Spleen (tissue), 11 donors: ENCODE data around the gene STK36. TPM values are rescaled to one million over a fixed set of nuclear protein-coding genes. Genes with fewer than 3 reads are reported as not detected.

Experiments
- DNase-seq: peaks from one replicate; pipeline ENCODE4 v3.0.0-alpha.2; 2020
- H3K27ac ChIP-seq, 8 donors: fragments of 200-600 bp; sonication (generic) in 7 of 8; 1 replicate in 4 of 8; 2 replicates in 4 of 8; pipeline versions ENCODE4 v1.5.0 to v1.8.0; 2016 to 2021; ENCODE audit warnings: inconsistent platforms in 4 of 8, mild to moderate bottlenecking in 4 of 8, moderate library complexity in 1 of 8
- H3K27me3 ChIP-seq, 7 donors: fragments of 200-600 bp; sonication (generic) in 6 of 7; replicated peaks in 1 of 7; 1 replicate in 4 of 7; 2 replicates in 3 of 7; pipeline versions ENCODE4 v1.5.0 to v1.8.0; 2016 to 2021; ENCODE audit warnings: inconsistent platforms in 3 of 7, mild to moderate bottlenecking in 1 of 7
- H3K36me3 ChIP-seq, 6 donors: fragments of 200-600 bp; sonication (generic) in 5 of 6; 1 replicate in 4 of 6; 2 replicates in 2 of 6; pipeline versions ENCODE4 v1.5.0 to v1.8.0; 2016 to 2021; ENCODE audit warnings: inconsistent platforms in 2 of 6
- H3K4me1 ChIP-seq, 6 donors: fragments of 200-600 bp; sonication (generic) in 5 of 6; 1 replicate in 3 of 6; 2 replicates in 3 of 6; pipeline versions ENCODE4 v1.5.0 to v1.8.0; 2016 to 2021; ENCODE audit warnings: inconsistent platforms in 3 of 6
- H3K4me3 ChIP-seq, 8 donors: fragments of 200-600 bp; sonication (generic) in 7 of 8; 1 replicate in 4 of 8; 2 replicates in 4 of 8; pipeline versions ENCODE4 v1.5.0 to v1.8.0; 2016 to 2021; ENCODE audit warnings: inconsistent platforms in 4 of 8, mild to moderate bottlenecking in 4 of 8, moderate library complexity in 2 of 8
- H3K9me3 ChIP-seq, 8 donors: fragments of 200-600 bp; sonication (generic) in 7 of 8; 1 replicate in 4 of 8; 2 replicates in 4 of 8; pipeline versions ENCODE4 v1.5.0 to v1.8.0; 2016 to 2021; ENCODE audit warnings: inconsistent platforms in 4 of 8
- CTCF ChIP-seq, 11 experiments: fragments of 200-600 bp in 7 of 11; fragments of 450-650 bp in 4 of 11; sonication (generic) in 4 of 11; IDR thresholded peaks in 8 of 11; conservative IDR thresholded peaks in 3 of 11; 1 replicate in 7 of 11; 2 replicates in 4 of 11; pipeline versions ENCODE4 v1.4.0 to v1.8.0; 2016 to 2021; ENCODE audit warnings: antibody characterized with exemption in 11 of 11, inconsistent platforms in 4 of 11, mild to moderate bottlenecking in 1 of 11
- POLR2A ChIP-seq, 3 donors: fragments of 450-650 bp; IDR thresholded peaks; one replicate each; pipeline ENCODE4 v1.5.1; 2017; ENCODE audit warnings: antibody characterized with exemption in 3 of 3, mild to moderate bottlenecking in 1 of 3
- POLR2AphosphoS5 ChIP-seq, 3 donors: sonication (generic); formaldehyde crosslinking; IDR thresholded peaks; one replicate each; pipeline ENCODE4 v1.5.1; 2017; ENCODE audit warnings: antibody characterized with exemption in 3 of 3
- WGBS, 5 donors: extraction: QIAGEN DNeasy Blood & Tissue Kit in 3 of 5; methylation state at CpG; one replicate each; pipeline versions ENCODE4 v1.1.5 to v1.1.7; 2013 to 2018; 5-methylcytosine and 5-hydroxymethylcytosine counted together
- intact Hi-C: fragments of 100-400 bp; cut with DNase I; formaldehyde crosslinking; loops from one replicate; pipeline ENCODE4 v1.15.0; 2023; ENCODE audit warnings: low total_unique reads
- polyA plus RNA-seq, 3 donors: library from polyadenylated mRNA; stranded (reverse); fragments of 200-250 nt; gene quantifications; one replicate each; pipeline ENCODE4 v1.2.1, GENCODE V29; 2013
- total RNA-seq, 7 donors: library from RNA; depleted of rRNA in 3 of 7; stranded (reverse); fragments of >200 nt in 3 of 7; fragmentation: NEBNext Ultra II Directional in 4 of 7; extraction: Animal tissue kit (Norgen Biotek cat#: 25700) in 4 of 7; gene quantifications; one replicate each; pipeline versions ENCODE4 v1.1.0 to v1.2.1, GENCODE V29; 2016 to 2021
- donor health status: healthy with polysubstance abuse.
- donor health status: DM: no; HTN: no; CAD: no; lungs with moderate emphysema.
- donor health status: DM: no; HTN: no; CAD: no.
- donor health status: Bipolar disorder and iron deficiency.
- donor health status: healthy.
- donor health status: DM: no; HTN: no; CAD: no.
- donor health status: DM: yes; HTN: yes; CAD: no.

The STK36 gene
- total and polyA plus RNA-seq, 10 donors = 10.7 to 46.8 (median 22.9) TPM

- DNase-seq = no peak
- Histone ChIP-seq H3K27ac (no peak overlapping the region), H3K27me3 (no peaks in the 10 kb centered on the region), H3K36me3 (no peaks in the 10 kb centered on the region), H3K9me3 (no peaks in the 10 kb centered on the region), H3K4me3 (no peak overlapping the region), H3K4me1 (peaks cover 0 to 10% (median 4%) of the 10 kb centered on the region in 6 donors)
- intact Hi-C loops = no loop called here
- TF ChIP-seq CTCF (IDR thresholded peaks at IDR 0.05 in 8 of 11, conservative IDR thresholded peaks at IDR 0.05 in 3 of 11) (no peak), POLR2A (IDR thresholded peaks at IDR 0.05) (no peak), POLR2AphosphoS5 (IDR thresholded peaks at IDR 0.05) (no peak)
- WGBS, 5 donors = 83 to 92% (median 88%) methylated on average over 4 of the region's 4 CpGs
These were observed 45.5 kb upstream of the STK36 start for GRCh38 chr2:218626369-218626768.

GRCh38 chr2:218627939-218628338 lies 43.9 kb upstream of the STK36 start:
- no peak overlapping the region for H3K4me3 ChIP-seq
- no peaks in the 10 kb centered on the region for H3K27me3 ChIP-seq
- intact Hi-C loops = no loop called here
- no peak overlapping the region for H3K27ac ChIP-seq
- no peak for TF ChIP-seq POLR2AphosphoS5 (IDR thresholded peaks at IDR 0.05)
- no peak for TF ChIP-seq POLR2A (IDR thresholded peaks at IDR 0.05)
- TF ChIP-seq CTCF (IDR thresholded peaks at IDR 0.05 in 8 of 11, conservative IDR thresholded peaks at IDR 0.05 in 3 of 11) = no peak
- WGBS, 5 donors = 87 to 99% (median 95%) methylated on average over 3 to 4 of the region's 4 CpGs
- H3K36me3 ChIP-seq = peaks cover 0 to 2% (median 0%) of the 10 kb centered on the region in 6 donors
- peaks cover 0 to 4% (median 2%) of the 10 kb centered on the region in 6 donors for H3K4me1 ChIP-seq
- H3K9me3 ChIP-seq = no peaks in the 10 kb centered on the region
- no peak for DNase-seq

GRCh38 chr2:218631837-218632236 lies 40.0 kb upstream of the STK36 start:
- TF ChIP-seq POLR2A (IDR thresholded peaks at IDR 0.05) (no peak), CTCF (IDR thresholded peaks at IDR 0.05 in 8 of 11, conservative IDR thresholded peaks at IDR 0.05 in 3 of 11) (no peak), POLR2AphosphoS5 (IDR thresholded peaks at IDR 0.05) (no peak)
- Histone ChIP-seq H3K9me3 (no peaks in the 10 kb centered on the region), H3K27me3 (no peaks in the 10 kb centered on the region), H3K4me1 (no peaks in the 10 kb centered on the region), H3K36me3 (peaks cover 0 to 41% (median 35%) of the 10 kb centered on the region in 6 donors), H3K4me3 (no peak overlapping the region), H3K27ac (no peak overlapping the region)
- WGBS, 5 donors = 64 to 82% (median 70%) methylated on average over 4 of the region's 4 CpGs
- no peak for DNase-seq
- intact Hi-C loops = no loop called here

GRCh38 chr2:218635719-218636118 lies 36.2 kb upstream of the STK36 start:
- H3K27me3 ChIP-seq = no peaks in the 10 kb centered on the region
- WGBS, 5 donors = 95 to 98% (median 97%) methylated on average over 5 of the region's 5 CpGs
- peaks cover 4 to 80% (median 72%) of the 10 kb centered on the region in 6 donors for H3K36me3 ChIP-seq
- no peaks in the 10 kb centered on the region for H3K4me1 ChIP-seq
- TF ChIP-seq POLR2A (IDR thresholded peaks at IDR 0.05) (no peak), POLR2AphosphoS5 (IDR thresholded peaks at IDR 0.05) (no peak), CTCF (IDR thresholded peaks at IDR 0.05 in 8 of 11, conservative IDR thresholded peaks at IDR 0.05 in 3 of 11) (no peak)
- DNase-seq = no peak
- intact Hi-C loops = no loop called here
- H3K4me3 ChIP-seq = no peak overlapping the region
- no peak overlapping the region for H3K27ac ChIP-seq
- H3K9me3 ChIP-seq = no peaks in the 10 kb centered on the region
